ENCODE data around the gene ALDH6A1. TPM values are rescaled to one million over a fixed set of nuclear protein-coding genes. Genes with fewer than 3 reads are reported as not detected.
A peak's percentile ranks its signal among the peaks of the same experiment; 100 is the strongest.

The ALDH6A1 gene
- total RNA-seq, 1 donor from 2014 or later: 32.7 TPM

- DNase-seq: no peak
These were observed 36.0 kb downstream of the ALDH6A1 start for GRCh38 chr14:74048281-74048680.

DNA sequence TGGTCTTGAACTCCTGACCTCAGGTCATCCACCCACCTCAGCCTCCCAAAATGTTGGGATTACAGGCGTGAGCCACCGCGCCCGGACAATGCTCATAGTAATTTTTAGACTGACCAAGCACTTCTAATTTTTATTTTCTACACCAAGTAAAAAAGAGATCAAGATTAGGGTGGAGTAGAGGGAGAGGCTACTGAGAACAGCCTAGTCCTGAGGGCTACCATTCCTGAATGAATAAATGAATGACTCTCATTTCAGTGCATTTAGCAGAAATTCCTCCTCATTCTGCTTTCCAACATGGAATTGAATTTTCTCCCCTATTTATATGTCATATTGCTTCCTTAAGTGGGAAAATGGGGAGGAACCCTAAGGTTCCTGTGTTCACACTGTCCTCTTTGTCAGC is 38.7 kb downstream of the ALDH6A1 start:
- DNase-seq: no peak

GRCh38 chr14:74042296-74042695 is 42.0 kb downstream of the ALDH6A1 start:
- no peak for DNase-seq

GRCh38 chr14:74038020-74038859 is 46.0 kb downstream of the ALDH6A1 start:
- no peak for DNase-seq

- DNase-seq: no peak
These were observed 48.7 kb downstream of the ALDH6A1 start for GRCh38 chr14:74035556-74035955.

- DNase-seq: no peak
These were observed 49.7 kb downstream of the ALDH6A1 start for GRCh38 chr14:74034572-74034971.

GRCh38 chr14:74029136-74029535 is 55.1 kb downstream of the ALDH6A1 start:
- no peak for DNase-seq

DNA sequence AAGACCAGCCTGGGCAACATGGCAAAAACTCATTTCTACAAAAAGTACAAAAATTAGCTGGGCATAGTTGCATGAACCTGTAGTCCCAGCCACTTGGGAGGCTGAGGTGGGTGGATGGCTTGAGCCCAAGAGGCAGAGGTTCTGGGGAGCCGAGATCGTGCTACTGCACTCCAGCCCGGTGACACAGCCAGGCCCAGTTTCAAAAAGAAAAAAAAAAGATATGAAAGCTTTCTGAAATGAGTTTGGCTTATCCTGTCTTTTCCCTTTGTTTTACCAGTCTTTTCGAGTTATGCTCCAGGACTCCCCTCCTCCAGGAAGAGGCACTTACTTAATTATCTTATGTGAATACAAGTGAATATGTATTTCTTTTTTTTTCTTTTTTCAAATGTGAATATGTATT is 61.9 kb downstream of the ALDH6A1 start:
- no peak for DNase-seq

GRCh38 chr14:74019408-74020137 is 64.7 kb downstream of the ALDH6A1 start:
- DNase-seq: peak; percentile 12

GRCh38 chr14:74018586-74019407 is 65.5 kb downstream of the ALDH6A1 start, which contains the start of the genes BBOF1 and ENTPD5:
Gene BBOF1, plus strand, starts transcription at chr14:74019349. Its CDS starts 130 bp downstream, at chr14:74019479.
Gene ENTPD5, minus strand, starts transcription at chr14:74019288. Its CDS starts 31,186 bp downstream, at chr14:73988102.
- DNase-seq: peak; percentile 85

DNA sequence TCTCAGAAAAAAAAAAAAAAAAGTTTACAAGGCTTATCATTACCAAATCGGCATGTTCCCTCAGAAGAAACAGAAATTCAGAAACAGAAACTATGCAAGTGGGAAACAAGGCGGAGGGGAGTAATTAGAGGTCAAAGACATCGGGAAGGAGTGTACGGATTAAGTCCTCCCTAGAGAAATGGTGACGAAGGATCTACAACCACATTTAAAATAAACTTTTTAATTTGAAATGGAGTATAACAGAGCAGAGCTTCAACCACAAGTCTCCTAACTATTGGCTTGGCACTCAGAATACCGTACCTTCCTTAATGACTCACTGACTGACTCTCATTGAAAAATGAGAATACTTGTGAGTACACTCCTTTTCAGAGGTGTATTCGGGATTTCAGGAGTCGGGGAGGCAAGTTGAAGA is 66.1 kb downstream of the ALDH6A1 start:
- peak; percentile 53 for DNase-seq

- no peak for DNase-seq
These were observed 68.3 kb downstream of the ALDH6A1 start for GRCh38 chr14:74015963-74016362.

DNA sequence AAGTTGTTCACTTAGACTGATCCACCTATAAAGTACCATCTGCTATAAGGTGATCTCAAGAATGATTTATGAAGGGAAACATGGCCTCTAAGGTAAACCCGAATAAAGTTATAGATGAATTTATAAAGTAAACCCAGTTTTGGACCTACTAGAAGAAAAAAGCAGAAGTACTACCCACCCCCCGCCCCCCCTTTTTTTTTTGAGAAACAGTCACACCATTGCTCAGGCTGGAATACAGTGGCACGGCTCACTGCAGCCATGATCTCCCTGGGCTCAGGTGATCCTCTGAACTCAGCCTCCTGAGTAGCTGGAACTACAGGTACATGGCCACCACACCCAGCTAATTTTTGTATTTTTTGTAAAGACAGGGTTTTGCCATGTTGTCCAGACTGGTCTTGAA is 69.1 kb downstream of the ALDH6A1 start:
- no peak for DNase-seq

GRCh38 chr14:74014299-74014698 is 70.0 kb downstream of the ALDH6A1 start:
- DNase-seq: no peak

GRCh38 chr14:74008843-74009499 is 75.3 kb downstream of the ALDH6A1 start:
- DNase-seq: no peak

Other genes with a start within 250 kb of the ALDH6A1 start
- gene PTGR2, start 232.6 kb downstream of the ALDH6A1 start, total RNA-seq: 3.7 TPM
- 61.0 TPM for gene ZNF410, start 197.6 kb downstream of the ALDH6A1 start, total RNA-seq
- 3.4 TPM for gene FAM161B, start 134.4 kb downstream of the ALDH6A1 start, total RNA-seq
- 15.0 TPM for gene COQ6, start 134.2 kb downstream of the ALDH6A1 start, total RNA-seq
- 8.9 TPM for gene ENTPD5, start 65.2 kb downstream of the ALDH6A1 start, total RNA-seq
- gene BBOF1, start 65.1 kb downstream of the ALDH6A1 start, total RNA-seq: 11.2 TPM
- 11.5 TPM for gene LIN52, start 503 bp upstream of the ALDH6A1 start, total RNA-seq
- not detected for gene VSX2, start 155.0 kb upstream of the ALDH6A1 start, total RNA-seq
- 38.5 TPM for gene ABCD4, start 218.5 kb upstream of the ALDH6A1 start, total RNA-seq